Measurements from ENCODE around the gene NARS2.

GRCh38 chr11:78474451-78474850 is 100.2 kb downstream of the NARS2 start:
- TF ChIP-seq CTCF (conservative IDR thresholded peaks at IDR 0.05 in 1 of 2, IDR thresholded peaks at IDR 0.05 in 1 of 2; ENCODE audit: low read depth in 1 of 2, low read length in 2 of 2) = no peak
- no peak for TF ChIP-seq EZH2 (IDR thresholded peaks at IDR 0.05; ENCODE audit: low read length, missing control alignments)

Data from fibroblast of lung (primary cell).